Measurements from ENCODE around the gene ZNF808. TPM values are rescaled to one million over a fixed set of nuclear protein-coding genes. Genes with fewer than 3 reads are reported as not detected.

The ZNF808 gene
- total and polyA plus RNA-seq, 9 of the 15 experiments (the other 6 are each of a cell fraction or from before 2014, with no cell fraction given): 3.1 to 20.1 (median 10.9) TPM

GRCh38 chr19:52527134-52527955, at the start of gene ZNF808 (continued):
- peak; percentile 82; the same call in 1 of the 2 replicates for TF ChIP-seq ZNF12 (CRISPR knock-in tag; IDR thresholded peaks at IDR 0.05)
- no peak for TF ChIP-seq ZNF780A (CRISPR knock-in tag; IDR thresholded peaks at IDR 0.05)
- no peak for TF ChIP-seq MXI1 (IDR thresholded peaks at IDR 0.05; ENCODE audit: low read depth, low read length)
- TF ChIP-seq GATA2 (CRISPR knock-in tag; IDR thresholded peaks at IDR 0.05): no peak
- TF ChIP-seq POLR2AphosphoS5 (IDR thresholded peaks at IDR 0.05; ENCODE audit: control insufficient read depth, insufficient read depth, low read depth, low read length): peak; percentile 76
- TF ChIP-seq SRSF3 (IDR thresholded peaks at IDR 0.05; ENCODE audit: insufficient read depth, low read length): no peak
- peak; percentile 93 for TF ChIP-seq GABPA (tag; conservative IDR thresholded peaks at IDR 0.05; ENCODE audit: low read depth)
- no peak for TF ChIP-seq TAF15 (IDR thresholded peaks at IDR 0.05; ENCODE audit: low read depth, low read length)
- no peak for TF ChIP-seq NUFIP1 (IDR thresholded peaks at IDR 0.05; ENCODE audit: partially characterized antibody)
- TF ChIP-seq ZBTB2 (IDR thresholded peaks at IDR 0.05): no peak
- no peak for TF ChIP-seq ETV6 (IDR thresholded peaks at IDR 0.05; ENCODE audit: borderline replicate concordance in 1 of 2, low read depth in 2 of 2, low read length in 1 of 2)
- TF ChIP-seq ETV6 (CRISPR knock-in tag; IDR thresholded peaks at IDR 0.05; ENCODE audit: borderline replicate concordance): no peak
- TF ChIP-seq CHD7 (IDR thresholded peaks at IDR 0.05; ENCODE audit: low read depth, low read length): no peak
- TF ChIP-seq CHD2 (IDR thresholded peaks at IDR 0.05; ENCODE audit: low read depth, low read length): no peak
- TF ChIP-seq RAD51 (IDR thresholded peaks at IDR 0.05; ENCODE audit: borderline replicate concordance, low read depth): no peak
- TF ChIP-seq SNRNP70 (optimal IDR thresholded peaks at IDR 0.05; ENCODE audit: low read depth, low read length): no peak
